HG03066 (cell line): ENCODE data around the gene HTRA3.

Experiments
- ATAC-seq: cut with Tn5 transposase; IDR thresholded peaks from one replicate; pipeline ENCODE4 v1.9.1; 2021; ENCODE audit warnings: low read depth; ENCODE audit not compliant: unreplicated experiment

HTRA3 gene

GRCh38 chr4:8233672-8234484, 35.7 kb upstream of the HTRA3 start:
- no peak for ATAC-seq

DNA sequence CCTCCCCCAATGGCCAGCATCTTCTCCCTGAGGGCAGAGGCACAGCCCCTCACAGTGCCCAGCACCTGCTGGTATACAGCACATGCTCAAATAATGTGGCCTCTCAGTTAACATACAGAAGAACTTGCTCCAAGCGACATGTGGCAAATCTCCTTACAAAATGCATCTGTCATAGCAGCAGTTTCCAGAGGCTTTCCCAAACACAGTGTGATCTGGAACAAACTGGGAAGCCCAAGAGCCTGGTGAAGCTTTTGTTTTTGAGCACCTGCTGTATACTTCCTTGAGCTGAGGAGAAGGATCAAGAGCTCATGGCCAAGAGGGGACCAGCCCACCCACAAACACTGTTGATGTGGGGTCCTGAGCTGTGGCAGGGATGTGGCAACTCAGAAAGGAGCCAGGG, 34.8 kb upstream of the HTRA3 start:
- ATAC-seq = no peak

GRCh38 chr4:8235224-8235623, 34.3 kb upstream of the HTRA3 start:
- ATAC-seq = no peak

DNA sequence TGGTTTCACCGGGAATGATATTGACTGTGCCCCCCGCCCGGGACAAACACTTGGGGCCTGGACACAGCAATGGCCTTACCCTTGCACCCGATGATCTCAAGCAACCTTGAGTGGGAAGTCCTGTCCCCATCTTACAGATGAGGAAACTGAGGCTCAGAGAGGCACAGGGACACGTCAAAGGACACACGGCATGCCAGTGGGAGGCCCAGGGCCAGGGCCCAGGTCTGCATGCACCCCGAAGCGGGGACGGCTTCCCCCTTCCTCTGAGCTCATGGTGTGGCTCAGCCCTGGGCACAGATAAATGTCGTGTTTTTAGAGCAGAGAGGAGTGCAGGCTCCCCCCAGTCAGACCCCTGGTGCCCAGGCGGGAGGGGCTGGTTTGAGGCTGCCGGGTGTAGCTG, 33.9 kb upstream of the HTRA3 start:
- no peak for ATAC-seq

DNA sequence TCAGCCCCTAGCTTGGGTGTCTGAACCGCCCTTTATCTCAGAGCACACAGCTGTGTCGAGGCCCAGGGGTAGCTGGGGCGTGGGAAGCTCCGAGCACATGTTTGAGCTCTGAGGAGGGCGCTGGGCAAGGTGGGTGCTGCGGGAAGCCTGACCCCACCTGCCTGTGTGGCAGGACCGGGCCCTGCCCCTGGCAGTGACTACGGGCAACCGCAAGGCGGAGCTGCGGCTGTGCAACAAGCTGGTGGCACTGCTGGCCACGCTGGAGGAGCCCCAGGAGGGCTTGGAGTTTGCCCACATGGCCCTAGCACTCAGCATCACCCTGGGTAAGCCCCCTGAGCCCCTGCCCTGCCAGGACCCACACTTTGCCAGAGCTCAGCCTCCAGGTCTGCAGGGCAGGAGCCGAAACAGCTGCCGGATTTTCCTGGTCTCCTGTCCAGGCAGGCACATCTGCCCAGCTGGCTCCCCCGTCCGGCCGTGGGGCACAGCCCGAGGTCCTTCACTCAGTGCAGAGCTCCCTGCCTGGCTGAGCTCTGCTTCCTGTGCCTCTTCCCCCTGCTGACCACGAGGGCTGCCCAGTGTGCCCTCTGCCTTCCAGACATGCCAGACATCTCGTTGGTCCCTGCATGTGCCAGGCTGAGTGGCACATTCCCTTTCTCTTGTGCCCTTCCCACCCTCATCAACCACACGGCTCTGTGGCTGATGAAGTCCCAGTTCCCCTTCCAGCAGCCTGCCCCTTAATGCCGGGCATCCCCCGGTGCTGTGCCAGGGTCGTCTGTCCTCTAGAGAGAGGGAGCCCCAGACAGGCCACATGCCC, 33.2 kb upstream of the HTRA3 start:
- ATAC-seq = no peak

GRCh38 chr4:8236920-8237195, 32.7 kb upstream of the HTRA3 start:
- no peak for ATAC-seq

- ATAC-seq = no peak
These were observed 32.1 kb upstream of the HTRA3 start for GRCh38 chr4:8237256-8237989.

GRCh38 chr4:8238036-8238511, 31.5 kb upstream of the HTRA3 start:
- no peak for ATAC-seq

- ATAC-seq = no peak
These were observed 31.0 kb upstream of the HTRA3 start for GRCh38 chr4:8238515-8239053.

- ATAC-seq = no peak
These were observed 30.3 kb upstream of the HTRA3 start for GRCh38 chr4:8239226-8239625.

- no peak for ATAC-seq
These were observed 29.9 kb upstream of the HTRA3 start for GRCh38 chr4:8239661-8240060.

GRCh38 chr4:8240211-8241041, 29.1 kb upstream of the HTRA3 start:
- ATAC-seq = no peak

- ATAC-seq = no peak
These were observed 28.3 kb upstream of the HTRA3 start for GRCh38 chr4:8241211-8241779.

DNA sequence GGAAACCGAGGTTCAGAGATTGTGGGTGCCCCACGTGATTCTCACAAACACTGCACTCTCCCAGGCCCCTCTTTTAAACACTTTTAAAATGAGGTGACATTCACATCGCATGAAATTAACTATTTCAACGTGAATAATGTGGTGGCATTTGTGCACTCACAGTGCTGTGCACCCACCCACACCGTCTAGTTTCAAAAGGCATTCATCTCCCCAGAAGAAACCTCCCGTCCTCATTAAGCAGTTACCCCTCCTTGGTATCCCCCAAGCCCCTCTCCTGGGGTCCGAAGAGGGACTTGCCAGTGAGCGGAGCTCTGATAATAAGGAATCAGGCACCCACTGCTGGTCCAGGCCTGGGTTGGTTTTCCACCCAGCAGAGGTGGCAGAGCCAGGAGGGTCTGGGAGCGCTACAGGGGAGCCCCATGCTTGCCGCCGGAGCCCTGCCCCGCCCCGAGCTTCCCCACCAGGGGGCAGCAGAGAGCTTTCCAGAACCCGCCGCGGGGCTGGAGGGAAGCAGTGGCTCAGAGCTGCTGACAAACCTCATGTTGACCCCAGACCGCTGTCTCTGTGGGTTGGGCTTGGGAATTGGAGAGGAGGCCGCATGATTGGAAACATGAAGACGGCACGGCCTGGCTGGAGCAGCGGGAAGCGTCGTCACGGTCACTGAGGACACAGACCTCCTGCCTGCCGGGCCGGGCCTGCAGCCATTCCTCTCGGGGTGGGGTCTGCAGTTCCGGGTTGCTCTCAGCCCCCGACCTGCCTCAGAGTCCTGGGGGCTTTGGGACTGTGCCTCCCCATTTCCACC, 27.5 kb upstream of the HTRA3 start:
- ATAC-seq = peak; percentile 63

DNA sequence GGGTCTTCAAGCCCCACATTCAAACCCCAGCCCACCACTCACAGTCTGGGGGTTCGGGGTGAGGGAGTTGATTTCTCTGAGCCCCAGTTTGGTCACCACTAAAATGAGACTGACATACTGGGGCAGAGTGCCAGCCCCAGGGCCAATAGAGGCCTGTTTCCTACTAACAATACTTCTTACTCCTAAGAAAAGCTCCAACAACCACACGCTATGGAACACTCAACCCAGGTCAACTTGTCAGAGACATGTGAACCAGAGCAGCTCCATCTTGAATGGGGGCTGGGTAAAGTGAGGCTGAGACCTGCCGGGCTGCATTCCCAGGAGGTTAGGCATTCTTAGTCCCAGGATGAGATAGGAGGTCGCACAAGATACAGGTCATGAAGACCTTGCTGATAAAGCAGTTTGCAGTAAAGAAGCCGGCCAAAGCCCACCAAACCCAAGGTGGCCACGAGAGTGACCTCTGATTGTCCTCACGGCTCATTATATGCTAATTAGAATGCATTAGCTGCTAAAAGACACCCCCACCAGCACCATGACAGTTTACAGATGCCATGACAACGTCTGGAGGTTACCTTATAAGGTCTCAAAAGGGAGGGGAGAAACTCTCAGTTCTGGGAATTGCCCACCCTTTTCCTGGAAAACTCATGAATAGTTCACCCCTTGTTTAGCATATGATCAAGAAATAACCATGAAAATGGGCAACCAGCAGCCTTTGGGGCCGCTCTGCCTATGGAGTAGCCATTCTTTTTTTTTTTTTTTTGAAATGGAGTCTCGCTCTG, 26.6 kb upstream of the HTRA3 start:
- no peak for ATAC-seq

DNA sequence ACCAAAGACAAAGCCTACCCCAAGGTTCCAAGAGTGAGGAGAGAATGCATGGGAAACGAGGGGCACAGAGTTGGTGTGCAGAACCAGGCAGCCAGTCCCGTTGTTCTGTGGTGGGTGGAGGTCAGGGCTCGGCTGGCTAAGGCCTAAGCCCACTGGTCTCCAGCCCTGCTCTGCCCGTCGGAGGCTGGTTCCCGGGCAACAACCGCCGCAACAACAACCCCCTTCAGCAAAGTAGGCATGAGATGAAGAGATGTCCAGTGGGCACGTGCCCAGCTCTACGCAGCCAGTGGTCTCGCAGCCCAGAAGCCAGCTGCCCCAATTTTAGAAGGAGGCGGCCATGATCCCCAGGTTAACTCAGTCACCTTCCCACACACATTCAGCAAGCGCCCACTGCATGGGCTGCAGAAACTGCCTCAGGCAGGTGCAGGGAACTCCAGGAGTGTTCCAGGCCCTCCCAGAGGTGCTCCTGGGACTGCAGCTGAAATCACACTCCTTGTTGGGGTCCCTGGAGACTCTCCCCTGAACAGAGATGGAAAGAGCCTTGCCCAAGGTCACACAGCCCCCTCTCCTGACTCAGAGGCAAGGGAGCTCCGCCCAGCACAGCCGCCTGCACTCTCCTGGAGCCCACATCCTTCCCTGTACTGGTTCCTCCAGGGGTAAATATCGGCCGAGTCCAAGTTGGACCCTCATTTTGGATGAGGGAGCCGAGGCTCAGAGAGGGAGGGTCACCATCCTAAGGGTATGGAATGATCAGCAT, 25.4 kb upstream of the HTRA3 start:
- ATAC-seq = no peak

- ATAC-seq = no peak
These were observed 24.6 kb upstream of the HTRA3 start for GRCh38 chr4:8244931-8245460.
